PC-3 (cell line): ENCODE measurements around the gene AJM1.

Source experiments
- CTCF ChIP-seq: fragments of 300-600 bp; sonication (generic); conservative IDR thresholded peaks from 2 replicates; pipeline ENCODE4 v1.5.1; 2017; ENCODE audit warnings: antibody characterized with exemption, low read depth, mild to moderate bottlenecking, low read length
- EZH2 ChIP-seq: fragments of 300-600 bp; sonication (generic); IDR thresholded peaks from one replicate; pipeline ENCODE4 v1.6.1; 2017; ENCODE audit warnings: antibody characterized with exemption, mild to moderate bottlenecking, low read length; ENCODE audit not compliant: unreplicated experiment

DNA sequence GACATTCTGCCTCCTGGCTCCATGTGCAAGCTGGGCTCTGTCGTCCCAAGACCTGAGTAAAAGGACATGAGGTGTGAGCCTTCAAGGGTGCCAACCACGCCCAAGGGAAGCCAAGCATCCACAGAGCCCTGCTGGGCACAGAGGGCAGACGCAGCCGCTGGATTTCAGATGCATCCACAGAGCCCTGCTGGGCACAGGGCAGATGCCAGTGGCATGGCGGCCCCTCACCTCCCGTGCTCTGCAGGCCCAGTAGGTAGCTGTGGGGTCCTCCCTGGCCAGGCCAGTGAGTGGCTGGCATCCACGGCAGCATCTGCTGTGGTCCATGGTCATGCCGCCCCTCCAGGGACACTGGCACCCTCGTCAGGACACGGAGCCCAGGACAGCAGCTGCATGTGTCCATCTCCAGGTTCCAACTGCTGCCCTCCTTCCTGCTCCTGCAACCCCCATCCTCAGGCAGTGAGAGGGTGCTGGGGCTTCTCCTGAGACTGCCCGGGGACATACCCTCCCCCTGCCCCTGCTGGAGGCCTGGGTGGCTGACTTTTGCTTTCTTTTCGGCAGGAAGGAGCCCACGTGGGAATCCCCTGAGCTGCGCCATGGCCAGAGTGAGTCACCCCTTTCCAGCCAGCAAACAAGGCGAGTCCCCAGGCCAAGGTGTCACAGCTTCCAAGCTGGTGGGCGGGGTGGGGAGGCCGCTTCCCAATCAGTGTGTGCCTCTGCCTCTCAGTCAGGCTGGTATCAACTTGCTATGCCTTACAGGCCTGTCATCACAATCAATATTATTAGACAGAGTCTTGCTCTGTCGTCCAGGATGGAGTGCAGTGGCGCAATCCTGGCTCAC lies 40.0 kb downstream of the AJM1 start:
- TF ChIP-seq CTCF (no peak), EZH2 (no peak)
